ENCODE measurements around the gene PTPRN2. TPM values are rescaled to one million over a fixed set of nuclear protein-coding genes. Genes with fewer than 3 reads are reported as not detected.

The PTPRN2 gene
- total and polyA plus RNA-seq, 2 donors (not counting 3 experiments of a cell fraction or from before 2014, with no cell fraction given) = 0.62 to 0.88 TPM

GRCh38 chr7:157495177-157495553, 1092.5 kb downstream of the PTPRN2 start:
- ChIA-PET CTCF (no interaction called here), POLR2A (no interaction called here)
- no peak for FAIRE-seq
- dilution Hi-C loops (cut with MboI; ENCODE audit: extremely low pct_ligation_motif_present, low sequenced_read_pairs) = no loop called here
- Histone ChIP-seq H4K20me1 (replicated peaks; ENCODE audit: control insufficient read depth, extremely low read depth, insufficient read depth, low read length) (no peaks in the 10 kb centered on the region), H3K36me3 (ENCODE audit: control insufficient read depth in 2 of 2, extremely low read depth in 1 of 2, insufficient read depth in 2 of 2, low read length in 2 of 2) (no peaks in the 10 kb centered on the region), H3K9me3 (replicated peaks; ENCODE audit: control insufficient read depth, insufficient read depth, low read length) (no peaks in the 10 kb centered on the region), H3K4me3 (replicated peaks in 1 of 3; ENCODE audit: insufficient read depth in 1 of 3, low read depth in 1 of 3, low read length in 3 of 3) (no peak overlapping the region), H3K9me1 (replicated peaks; ENCODE audit: control insufficient read depth, extremely low read depth, insufficient read depth, low read length) (no peaks in the 10 kb centered on the region), H3K79me2 (ENCODE audit: control insufficient read depth, insufficient read depth, low read length) (no peaks in the 10 kb centered on the region), H3K27me3 (ENCODE audit: control insufficient read depth in 2 of 2, insufficient read depth in 2 of 2, low read length in 2 of 2) (no peaks in the 10 kb centered on the region), H3K4me2 (ENCODE audit: insufficient read depth, low read length) (no peak overlapping the region), H3K4me1 (ENCODE audit: control insufficient read depth, extremely low read depth, insufficient read depth, low read length) (no peaks in the 10 kb centered on the region), H3K27ac (ENCODE audit: insufficient read depth, low read depth, low read length) (no peak overlapping the region), H3K9ac (replicated peaks; ENCODE audit: extremely low read depth, insufficient read depth, low read length) (no peak overlapping the region), H2AFZ (ENCODE audit: low read depth, low read length) (no peak overlapping the region)
- no TSS peak for BruUV-seq (replicated peaks)
- intact Hi-C loops (cut with micrococcal nuclease) = no loop called here
- TF ChIP-seq FOS (IDR thresholded peaks at IDR 0.05; ENCODE audit: borderline replicate concordance, insufficient read depth, low read length) = no peak
- no peak for TF ChIP-seq MAX (IDR thresholded peaks at IDR 0.05; ENCODE audit: insufficient read depth, insufficient read length)
- TF ChIP-seq MYC (IDR thresholded peaks at IDR 0.05; ENCODE audit: low read depth, low read length) = no peak
- TF ChIP-seq CTCF (IDR thresholded peaks at IDR 0.05; ENCODE audit: extremely low read depth in 1 of 2, insufficient read depth in 1 of 2, low read depth in 1 of 2, low read length in 2 of 2) = no peak
- no peak for TF ChIP-seq GATA2 (IDR thresholded peaks at IDR 0.05; ENCODE audit: insufficient read depth, insufficient read length, low read depth, low read length)
- no peak for TF ChIP-seq EZH2 (IDR thresholded peaks at IDR 0.05; ENCODE audit: borderline replicate concordance, low read depth, low read length, severe bottlenecking)
- DNase-seq (ENCODE audit: low read depth, low spot score) = no peak

Data from endothelial cell of umbilical vein (primary cell).